DND-41 (cell line): Measurements from ENCODE around the gene PXT1.

Experiments used
- ATAC-seq: fragments of 200-7000 bp; cut with Tn5 transposase; 3 replicates; pipeline ENCODE4 v1.9.1; 2021; ENCODE audit warnings: low read depth; ENCODE audit not compliant: insufficient read depth
- DNase-seq: peaks from one replicate; pipeline ENCODE4 v3.0.0-alpha.2; 2020
- H2AFZ ChIP-seq: 2 replicates; pipeline ENCODE4 v1.6.0; 2012; ENCODE audit warnings: low read depth, low read length
- H3K27ac ChIP-seq: 2 replicates; pipeline ENCODE4 v1.5.1; 2012; ENCODE audit warnings: low read length, inconsistent platforms
- H3K27me3 ChIP-seq: fragments of 200-600 bp; sonication (generic); 2 replicates; pipeline ENCODE4 v1.6.0; 2012; ENCODE audit warnings: low read length, mild to moderate bottlenecking, inconsistent platforms; ENCODE audit not compliant: insufficient read depth, poor library complexity
- H3K36me3 ChIP-seq: 2 replicates; pipeline ENCODE4 v1.5.1; 2012; ENCODE audit warnings: low read length, inconsistent platforms; ENCODE audit not compliant: insufficient read depth
- H3K4me1 ChIP-seq: 2 replicates; pipeline ENCODE4 v1.5.1; 2012; ENCODE audit warnings: mild to moderate bottlenecking, low read length; ENCODE audit not compliant: insufficient read depth
- H3K4me2 ChIP-seq: 2 replicates; pipeline ENCODE4 v1.6.0; 2012; ENCODE audit warnings: mild to moderate bottlenecking, moderate library complexity, low read length, inconsistent platforms; ENCODE audit not compliant: insufficient read depth
- H3K4me3 ChIP-seq, 2 experiments: fragments of 200-600 bp in 1 of 2; shearing (Covaris generic) in 1 of 2; 2 replicates each; pipeline ENCODE4 v1.5.1; 2012 to 2016; ENCODE audit warnings: inconsistent platforms in 2 of 2, low read length in 2 of 2, mild to moderate bottlenecking in 2 of 2, low read depth in 1 of 2, moderate library complexity in 1 of 2
- H3K79me2 ChIP-seq: 2 replicates; pipeline ENCODE4 v1.6.0; 2012; ENCODE audit warnings: low read length, inconsistent platforms; ENCODE audit not compliant: insufficient read depth
- H3K9ac ChIP-seq: 2 replicates; pipeline ENCODE4 v1.6.0; 2012; ENCODE audit warnings: low read depth, mild to moderate bottlenecking, inconsistent platforms, low read length, moderate library complexity
- H3K9me3 ChIP-seq: 2 replicates; pipeline ENCODE4 v1.5.1; 2012; ENCODE audit warnings: low read length, moderate library complexity, mild to moderate bottlenecking, inconsistent platforms; ENCODE audit not compliant: insufficient read depth, severe bottlenecking
- H4K20me1 ChIP-seq: 2 replicates; pipeline ENCODE4 v1.6.0; 2012; ENCODE audit warnings: low read length; ENCODE audit not compliant: insufficient read depth
- EZH2 ChIP-seq: IDR thresholded peaks from 3 replicates; pipeline ENCODE4 v1.6.1; 2012; ENCODE audit warnings: borderline replicate concordance, low read depth, mild to moderate bottlenecking, moderate library complexity, low read length, inconsistent platforms; ENCODE audit not compliant: severe bottlenecking
- TF ChIP-seq, protein P1 (sequence below): IDR thresholded peaks from 2 replicates; pipeline ENCODE4 v1.5.1; 2012; ENCODE audit warnings: borderline replicate concordance, low read length, moderate library complexity, mild to moderate bottlenecking; ENCODE audit not compliant: poor library complexity, severe bottlenecking; ENCODE audit errors: extremely low read depth

PXT1 gene

DNA sequence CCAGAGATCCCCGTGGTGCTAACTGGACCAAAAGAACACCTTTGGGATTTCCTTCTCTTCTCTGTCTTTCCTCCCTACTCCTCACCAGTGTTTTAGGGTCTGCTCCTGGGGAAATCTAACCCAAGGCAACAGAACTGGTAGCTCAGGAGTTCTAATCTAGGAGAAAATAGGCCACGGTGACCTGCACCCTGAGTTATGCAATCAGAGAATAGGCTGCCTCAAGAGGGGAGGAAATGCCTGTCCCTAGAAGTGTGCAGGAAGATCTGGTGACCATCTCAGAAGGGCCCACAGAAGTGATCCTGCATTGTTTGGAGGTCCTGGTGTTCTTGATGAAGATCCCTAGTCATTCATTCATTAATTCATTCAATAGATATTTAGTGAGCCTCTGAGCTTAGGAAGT, 58.6 kb downstream of the PXT1 start:
- TF ChIP-seq, protein P1, sequence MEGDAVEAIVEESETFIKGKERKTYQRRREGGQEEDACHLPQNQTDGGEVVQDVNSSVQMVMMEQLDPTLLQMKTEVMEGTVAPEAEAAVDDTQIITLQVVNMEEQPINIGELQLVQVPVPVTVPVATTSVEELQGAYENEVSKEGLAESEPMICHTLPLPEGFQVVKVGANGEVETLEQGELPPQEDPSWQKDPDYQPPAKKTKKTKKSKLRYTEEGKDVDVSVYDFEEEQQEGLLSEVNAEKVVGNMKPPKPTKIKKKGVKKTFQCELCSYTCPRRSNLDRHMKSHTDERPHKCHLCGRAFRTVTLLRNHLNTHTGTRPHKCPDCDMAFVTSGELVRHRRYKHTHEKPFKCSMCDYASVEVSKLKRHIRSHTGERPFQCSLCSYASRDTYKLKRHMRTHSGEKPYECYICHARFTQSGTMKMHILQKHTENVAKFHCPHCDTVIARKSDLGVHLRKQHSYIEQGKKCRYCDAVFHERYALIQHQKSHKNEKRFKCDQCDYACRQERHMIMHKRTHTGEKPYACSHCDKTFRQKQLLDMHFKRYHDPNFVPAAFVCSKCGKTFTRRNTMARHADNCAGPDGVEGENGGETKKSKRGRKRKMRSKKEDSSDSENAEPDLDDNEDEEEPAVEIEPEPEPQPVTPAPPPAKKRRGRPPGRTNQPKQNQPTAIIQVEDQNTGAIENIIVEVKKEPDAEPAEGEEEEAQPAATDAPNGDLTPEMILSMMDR, result no peak
- TF ChIP-seq EZH2, result no peak
- no peak overlapping the region for H3K4me2 ChIP-seq
- no peak overlapping the region for H2AFZ ChIP-seq

DNA sequence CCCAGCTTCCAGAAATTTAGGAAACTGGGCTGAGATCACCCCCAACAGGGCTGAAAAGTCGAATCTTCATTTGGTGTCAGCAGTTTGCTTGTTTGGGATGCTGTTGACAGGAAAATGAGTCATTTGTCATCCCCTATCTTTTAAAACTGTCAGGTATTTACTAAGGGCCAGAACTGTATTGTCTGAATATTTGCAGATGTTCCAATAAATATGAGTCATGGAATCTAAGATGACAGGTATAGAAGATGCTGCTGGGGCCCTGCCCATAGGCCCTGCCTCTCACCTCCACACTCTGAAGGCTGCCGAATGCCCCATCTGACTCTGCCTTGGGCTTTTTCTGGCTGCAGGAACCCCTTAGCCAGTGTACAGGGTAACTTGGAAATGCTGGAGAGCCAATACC, 59.0 kb downstream of the PXT1 start:
- no peak for DNase-seq
- Histone ChIP-seq H3K4me1 (peaks cover 16% of the 10 kb centered on the region), H3K4me3 (no peak overlapping the region), H3K27ac (no peak overlapping the region), H3K9me3 (no peaks in the 10 kb centered on the region), H3K79me2 (no peaks in the 10 kb centered on the region), H2AFZ (no peak overlapping the region), H3K4me2 (no peak overlapping the region), H4K20me1 (no peaks in the 10 kb centered on the region), H3K36me3 (no peaks in the 10 kb centered on the region), H3K9ac (no peak overlapping the region), H3K27me3 (peaks cover 42% of the 10 kb centered on the region)
- no peak for ATAC-seq
- no peak for TF ChIP-seq EZH2
- TF ChIP-seq, protein P1, result no peak

More for the DNA sequence above, 58.6 kb downstream of the PXT1 start:
- H3K36me3 ChIP-seq, result no peaks in the 10 kb centered on the region
- ATAC-seq, result no peak
- H3K79me2 ChIP-seq, result no peaks in the 10 kb centered on the region
- no peaks in the 10 kb centered on the region for H4K20me1 ChIP-seq
- no peak for DNase-seq
- peaks cover 42% of the 10 kb centered on the region for H3K27me3 ChIP-seq
- H3K4me3 ChIP-seq, result no peak overlapping the region
- no peaks in the 10 kb centered on the region for H3K9me3 ChIP-seq
- H3K4me1 ChIP-seq, result peaks cover 16% of the 10 kb centered on the region
- no peak overlapping the region for H3K27ac ChIP-seq
- H3K9ac ChIP-seq, result no peak overlapping the region

- Histone ChIP-seq H3K4me3 (no peak overlapping the region), H2AFZ (no peak overlapping the region), H3K79me2 (no peaks in the 10 kb centered on the region), H3K9me3 (no peaks in the 10 kb centered on the region), H3K4me1 (peaks cover 16% of the 10 kb centered on the region), H4K20me1 (no peaks in the 10 kb centered on the region), H3K36me3 (no peaks in the 10 kb centered on the region), H3K9ac (no peak overlapping the region), H3K27me3 (peaks cover 42% of the 10 kb centered on the region), H3K27ac (no peak overlapping the region), H3K4me2 (no peak overlapping the region)
- no peak for ATAC-seq
- TF ChIP-seq EZH2, result no peak
- TF ChIP-seq, protein P1, result no peak
- DNase-seq, result no peak
Observed at GRCh38 chr6:36382976-36383375, 59.7 kb downstream of the PXT1 start.
